Upper lobe of left lung (tissue), 4 donors: Measurements from ENCODE around the gene PRSS33.

ENCODE experiments used
- CTCF ChIP-seq, 6 experiments: fragments of 450-650 bp in 4 of 6; fragments of 200-600 bp in 2 of 6; sonication (generic) in 2 of 6; IDR thresholded peaks; one replicate each; pipeline ENCODE4 v1.5.1; 2016 to 2019; ENCODE audit warnings: antibody characterized with exemption in 6 of 6
- EP300 ChIP-seq, 4 donors: sonication (generic); formaldehyde crosslinking; IDR thresholded peaks; one replicate each; pipeline ENCODE4 v1.5.1; 2017; ENCODE audit warnings: antibody characterized with exemption in 4 of 4, control low read depth in 2 of 4
- POLR2A ChIP-seq, 4 donors: fragments of 450-650 bp; IDR thresholded peaks; one replicate each; pipeline ENCODE4 v1.5.1; 2016 to 2017; ENCODE audit warnings: antibody characterized with exemption in 4 of 4, mild to moderate bottlenecking in 2 of 4
- POLR2AphosphoS5 ChIP-seq, 2 donors: sonication (generic); formaldehyde crosslinking; IDR thresholded peaks; one replicate each; pipeline ENCODE4 v1.5.1; 2017; ENCODE audit warnings: antibody characterized with exemption in 2 of 2

- peak in 2 of 6 experiments; percentile 8 to 11 for TF ChIP-seq CTCF (IDR thresholded peaks at IDR 0.05)
- TF ChIP-seq POLR2AphosphoS5 (IDR thresholded peaks at IDR 0.05) = peak; percentile 82 to 96
- TF ChIP-seq POLR2A (IDR thresholded peaks at IDR 0.05) = peak in 2 of 4 donors; percentile 78 to 89
- TF ChIP-seq EP300 (IDR thresholded peaks at IDR 0.05) = peak in 1 of 4 donors; percentile 38
Observed at GRCh38 chr16:2777231-2777902, 10.0 kb downstream of the PRSS33 start, which contains the start of gene ELOB.
